NCI-H1694 treated with DMSO at 0.1 percent for 48 hours (cell line): ENCODE results near the gene PEAK1.

Experiments used
- DNase-seq: peaks from one replicate; lab custom pipeline; 2025; lab: John Stamatoyannopoulos, UW

The PEAK1 gene

DNA sequence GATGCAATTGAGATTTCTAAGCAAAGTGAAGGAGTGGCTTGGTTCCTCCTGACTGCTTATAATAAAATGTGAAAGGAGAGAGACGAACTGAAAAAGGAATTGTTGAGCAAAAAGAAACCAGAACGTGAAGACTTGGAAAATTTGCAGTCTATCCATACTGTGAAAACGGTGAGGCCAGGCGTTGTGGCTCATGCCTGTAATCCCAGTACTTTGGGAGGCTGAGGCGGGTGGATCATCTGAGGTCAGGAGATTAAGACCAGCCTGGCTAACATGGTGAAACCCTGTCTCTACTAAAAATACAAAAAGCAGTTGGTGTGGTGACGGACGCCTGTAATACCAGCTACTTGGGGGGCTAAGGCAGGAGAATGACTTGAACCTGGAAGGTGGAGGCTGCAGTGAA is 292.3 kb downstream of the PEAK1 start:
- no peak for DNase-seq

- DNase-seq = no peak
Observed at GRCh38 chr15:77126529-77127326, 293.2 kb downstream of the PEAK1 start.

DNA sequence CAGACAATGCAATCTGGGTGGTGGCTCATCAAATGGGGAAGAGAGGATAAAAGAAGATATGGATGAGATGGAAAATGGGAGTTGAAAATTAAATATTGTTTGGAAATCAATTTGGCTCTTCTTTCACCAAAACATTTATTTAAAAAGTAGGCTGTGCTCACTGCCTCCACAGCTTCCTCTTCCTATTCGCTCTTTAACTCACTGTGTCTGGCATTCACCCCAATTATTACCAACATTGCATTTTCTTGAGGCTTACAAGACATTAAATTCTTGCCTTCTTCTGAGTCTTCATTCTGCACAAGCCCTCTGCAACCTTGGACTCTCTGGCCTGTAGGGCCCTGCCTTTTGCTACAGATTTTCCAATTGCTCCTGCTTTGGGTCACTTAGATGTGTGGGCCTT is 296.1 kb downstream of the PEAK1 start:
- no peak for DNase-seq

- no peak for DNase-seq
Observed at GRCh38 chr15:77122576-77122975, 297.3 kb downstream of the PEAK1 start.

DNA sequence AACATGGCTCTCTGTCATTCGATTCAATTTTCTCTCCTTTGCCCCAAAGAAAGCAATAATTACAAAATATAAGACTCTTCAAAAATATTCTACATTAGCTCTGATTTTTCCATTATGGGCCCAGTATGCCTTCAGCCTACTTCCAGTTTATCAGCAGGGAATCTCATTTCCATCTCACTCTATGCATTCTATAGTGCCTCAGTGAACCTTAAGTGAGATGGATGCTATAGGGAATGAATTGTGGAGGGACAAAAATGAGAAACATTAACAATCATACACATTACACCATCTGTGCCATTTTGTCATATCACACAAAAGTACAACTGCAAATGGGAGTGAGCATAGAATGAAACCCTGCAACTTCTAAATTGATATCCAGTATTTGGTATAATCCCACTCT is 298.3 kb downstream of the PEAK1 start:
- no peak for DNase-seq

DNA sequence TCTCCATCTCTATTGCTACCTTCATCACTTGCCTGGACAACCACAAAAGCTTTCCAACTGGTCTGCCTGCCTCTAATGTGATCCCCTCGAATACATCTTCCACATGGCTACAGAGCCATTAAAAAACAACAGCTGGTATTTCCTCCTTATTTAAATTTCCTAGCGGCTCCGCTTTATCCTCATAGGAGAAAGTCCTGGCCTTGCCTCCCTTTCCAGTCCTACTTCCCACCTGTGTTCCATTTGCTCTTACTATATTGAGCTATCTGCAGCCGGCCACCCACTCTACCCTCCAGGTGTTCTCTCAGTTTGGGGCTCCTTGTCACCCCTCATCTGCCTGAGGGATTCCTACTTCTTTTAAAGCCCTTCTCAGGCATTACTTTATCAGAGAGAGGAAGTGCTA is 299.3 kb downstream of the PEAK1 start:
- DNase-seq = no peak

DNA sequence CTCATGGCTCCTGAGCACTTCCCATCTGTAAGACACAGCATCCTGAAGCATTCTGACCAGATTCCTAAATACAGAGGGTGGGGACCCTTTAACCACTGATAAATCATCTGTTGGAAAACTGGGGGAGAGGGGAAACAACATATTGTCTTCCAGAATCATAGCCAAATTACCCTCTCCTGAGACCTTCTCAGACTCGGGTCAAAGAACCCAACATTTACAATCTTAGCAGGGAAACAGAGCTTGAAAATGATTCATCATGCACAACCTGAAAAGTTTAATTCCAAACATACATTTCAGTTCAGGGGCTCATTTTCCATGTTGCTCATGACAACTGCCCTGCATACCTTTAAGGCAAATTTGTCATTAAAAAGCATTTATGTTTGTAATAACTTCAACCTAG is 300.5 kb downstream of the PEAK1 start:
- DNase-seq = no peak

DNA sequence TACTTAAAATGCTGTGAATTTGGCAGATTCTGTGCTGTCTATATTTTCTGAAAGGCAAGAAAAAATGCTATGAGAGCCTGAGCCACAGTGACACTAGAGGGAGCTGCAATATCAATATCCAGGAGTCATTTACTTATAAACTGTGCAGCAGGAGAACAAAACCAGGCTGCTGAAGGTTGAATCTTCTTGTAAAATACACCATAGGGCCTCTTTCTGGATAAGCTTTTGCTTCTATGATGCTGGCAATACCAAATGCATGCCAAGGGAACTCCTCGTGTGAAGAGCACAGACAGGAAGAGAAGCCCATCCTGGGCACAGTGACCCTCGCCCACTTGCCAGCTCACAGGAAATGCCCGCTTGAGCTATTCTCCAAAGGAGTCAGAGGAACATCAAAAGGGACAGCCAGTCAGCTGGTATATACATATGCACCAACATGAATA is 301.0 kb downstream of the PEAK1 start:
- peak; percentile 71 for DNase-seq

DNA sequence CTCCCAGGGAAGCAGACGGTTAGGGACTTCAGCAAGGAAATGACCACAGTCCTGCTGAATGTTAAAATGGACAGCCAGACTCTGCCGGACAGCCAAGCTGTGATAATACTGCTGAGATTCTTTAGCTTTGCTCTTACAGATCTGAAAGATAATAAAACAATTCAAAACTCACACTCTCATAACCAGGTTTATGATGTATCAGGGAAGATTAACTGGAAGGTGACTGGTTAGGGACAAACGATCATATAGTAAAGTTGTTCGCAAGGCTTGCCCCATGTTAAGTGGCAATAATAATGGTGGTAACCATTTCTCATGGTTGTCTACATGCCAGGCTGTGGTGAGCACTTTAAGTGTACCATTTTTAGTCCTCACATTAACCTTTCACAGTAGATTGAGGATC is 304.7 kb downstream of the PEAK1 start:
- no peak for DNase-seq

GRCh38 chr15:77112838-77113504 is 306.9 kb downstream of the PEAK1 start:
- no peak for DNase-seq

GRCh38 chr15:77111789-77112188 is 308.1 kb downstream of the PEAK1 start:
- DNase-seq = no peak

DNA sequence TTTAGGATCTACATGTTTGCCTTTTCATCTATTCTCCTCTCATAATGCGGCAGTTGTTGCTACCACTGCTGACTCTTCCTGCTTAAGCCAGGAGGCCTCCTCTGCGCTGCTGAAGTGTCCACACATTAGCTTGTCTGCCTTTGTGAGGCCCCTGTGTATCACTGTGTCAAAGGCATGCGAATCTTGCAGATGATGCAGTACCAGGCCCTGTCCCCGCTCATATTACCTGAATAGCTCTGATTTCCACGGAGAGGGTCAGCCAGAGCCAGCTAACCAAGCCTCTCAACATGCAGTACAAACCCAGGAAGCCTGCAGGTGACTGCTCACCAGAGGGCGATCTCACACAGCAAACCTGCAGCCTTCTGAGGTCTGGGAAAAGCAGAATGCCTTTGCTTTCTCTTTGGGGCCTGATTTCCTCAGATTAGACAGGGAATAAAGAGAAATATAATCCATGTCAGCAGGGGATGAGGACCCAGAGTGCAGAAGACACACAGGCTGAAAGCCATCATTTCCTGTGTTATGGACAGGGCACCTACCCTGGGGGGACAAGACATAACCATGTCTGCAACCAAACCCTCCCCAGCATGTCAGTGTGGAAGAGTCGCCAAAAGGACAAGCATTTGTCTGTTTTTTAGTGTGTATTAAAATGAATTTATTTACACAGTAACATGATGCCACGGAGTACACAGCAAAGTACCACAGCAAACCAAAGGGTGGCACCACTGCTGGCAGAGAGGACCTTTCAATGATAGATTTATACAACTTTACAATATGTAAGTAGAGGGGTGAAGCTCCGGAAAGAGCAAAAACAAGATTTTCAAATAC is 312.2 kb downstream of the PEAK1 start:
- DNase-seq = peak; percentile 20

DNA sequence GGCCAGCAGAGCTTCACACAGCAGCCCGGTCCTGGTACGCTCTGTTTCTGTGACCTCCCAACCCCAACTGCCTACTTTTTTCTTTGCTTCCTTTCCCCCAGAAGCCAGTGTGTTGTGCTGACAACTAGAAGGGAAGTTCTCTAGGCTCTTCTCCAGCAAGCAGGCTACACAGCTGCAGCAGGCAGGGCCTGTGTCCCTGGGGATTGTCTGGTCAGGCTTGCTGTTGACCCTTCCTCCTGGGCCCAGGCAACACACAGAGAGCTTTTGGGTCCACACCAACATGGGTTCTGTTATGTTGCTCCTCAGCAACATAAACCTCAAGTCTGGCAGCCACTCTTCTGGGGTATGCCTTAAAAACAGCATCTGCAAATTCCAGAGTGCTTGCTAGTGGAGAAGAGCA is 312.8 kb downstream of the PEAK1 start:
- DNase-seq = no peak

GRCh38 chr15:77104155-77104554 is 315.7 kb downstream of the PEAK1 start:
- DNase-seq = no peak

DNA sequence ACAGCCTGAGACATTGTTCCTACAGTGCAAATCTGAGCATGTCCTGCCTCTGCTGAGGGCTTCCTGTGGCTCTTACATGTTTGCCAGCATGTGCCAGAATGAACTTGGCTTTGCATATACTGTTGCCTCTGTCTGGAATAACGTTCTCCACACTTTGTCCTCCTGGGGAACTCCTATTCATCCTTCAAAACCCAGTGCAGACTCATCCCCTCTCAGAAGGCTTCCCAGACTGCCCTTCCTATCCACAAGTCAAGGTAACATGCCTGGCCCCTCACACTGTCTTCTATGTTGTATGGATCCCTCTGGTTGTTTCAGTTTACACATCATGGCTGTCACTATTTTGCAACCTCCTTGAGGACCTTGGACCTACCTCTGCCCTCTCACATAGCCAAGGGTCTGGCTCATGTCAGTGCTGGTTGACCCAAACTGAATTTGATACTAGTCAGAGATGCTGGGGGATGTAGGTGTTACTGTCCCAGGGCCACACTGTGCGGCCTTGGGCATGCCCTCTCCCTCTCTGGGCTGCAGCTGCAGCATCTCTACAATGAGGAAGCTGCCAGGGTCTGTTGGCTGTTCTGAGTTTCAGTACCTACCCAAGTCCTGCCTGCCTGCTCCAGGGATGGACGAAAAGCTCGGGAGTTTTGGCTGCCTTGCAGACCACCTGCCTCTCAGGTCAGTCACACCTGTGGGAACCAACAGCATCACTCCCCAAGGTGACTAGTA is 320.0 kb downstream of the PEAK1 start:
- DNase-seq = no peak

- no peak for DNase-seq
Observed at GRCh38 chr15:77098572-77098971, 321.3 kb downstream of the PEAK1 start.

DNA sequence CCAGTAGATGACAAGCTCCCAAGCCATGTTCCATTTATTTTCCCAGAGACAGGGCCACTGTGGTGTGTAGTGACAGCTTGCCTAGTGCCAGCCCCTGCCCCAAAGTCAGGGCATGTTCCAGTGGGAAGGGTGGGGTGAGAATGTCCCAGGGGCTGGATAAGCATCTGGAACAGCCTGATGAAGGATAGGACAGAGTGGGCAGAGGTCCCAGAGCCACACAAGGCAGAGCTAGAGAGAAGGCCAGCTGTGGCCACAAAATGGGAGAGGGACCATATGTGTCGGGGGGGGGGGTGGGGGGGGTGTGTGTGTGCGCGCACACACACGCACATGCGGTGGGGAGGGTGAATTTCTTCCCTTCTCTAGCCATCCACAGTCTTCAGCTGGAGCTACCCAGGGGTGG is 322.0 kb downstream of the PEAK1 start:
- no peak for DNase-seq

GRCh38 chr15:77097248-77097721 is 322.6 kb downstream of the PEAK1 start:
- DNase-seq = no peak

DNA sequence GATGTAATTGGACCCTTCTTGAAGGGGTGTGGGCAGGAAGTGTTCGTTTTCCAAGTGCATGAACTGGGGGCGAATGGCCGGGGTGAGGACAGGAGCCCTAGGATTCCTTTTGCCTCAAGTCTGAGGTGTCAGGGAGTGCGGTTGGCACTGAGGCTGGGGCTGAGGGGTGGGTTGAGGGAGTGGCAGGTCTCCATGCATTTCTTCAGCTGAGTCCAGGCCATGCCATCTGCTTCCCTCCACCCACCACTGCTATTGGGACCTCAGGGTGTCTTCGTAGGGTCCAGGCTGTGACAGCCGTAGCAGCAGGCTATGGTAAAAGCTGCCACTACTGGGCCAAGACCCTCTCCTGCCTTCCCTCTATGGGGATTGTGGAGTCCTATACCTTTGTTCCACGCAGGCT is 323.4 kb downstream of the PEAK1 start:
- no peak for DNase-seq

- DNase-seq = no peak
Observed at GRCh38 chr15:77096138-77096537, 323.8 kb downstream of the PEAK1 start.

GRCh38 chr15:77094397-77095030 is 325.4 kb downstream of the PEAK1 start:
- DNase-seq = no peak
